ENCODE measurements around the gene RHOBTB3. TPM values are rescaled to one million over a fixed set of nuclear protein-coding genes. Genes with fewer than 3 reads are reported as not detected.

Gene RHOBTB3
- total RNA-seq, 1 experiment from 2014 or later: 6.8 TPM

GRCh38 chr5:95840956-95841705 lies 110.0 kb downstream of the RHOBTB3 start:
- Histone ChIP-seq H2BK12ac (ENCODE audit: insufficient read length, low read depth, low read length) (no peak overlapping the region), H2BK20ac (ENCODE audit: low read depth, low read length, poor library complexity, severe bottlenecking) (no peak overlapping the region), H3K9ac (ENCODE audit: extremely low read depth, insufficient read length, low read length) (no peak overlapping the region), H3K27ac (ENCODE audit: insufficient read length, low read depth, low read length) (no peak overlapping the region), H3K14ac (ENCODE audit: insufficient read depth, low read length) (no peak overlapping the region), H4K91ac (ENCODE audit: insufficient read length, low read depth, low read length) (no peak overlapping the region), H3K56ac (ENCODE audit: insufficient read length, low read depth, low read length) (no peak overlapping the region), H4K5ac (ENCODE audit: insufficient read length, low read depth, low read length) (no peak overlapping the region), H3K23ac (ENCODE audit: insufficient read length, low read depth, low read length) (no peak overlapping the region), H4K8ac (replicated peaks; ENCODE audit: insufficient read length, low read depth, low read length) (no peak overlapping the region), H3K4me1 (ENCODE audit: insufficient read depth, low read length) (no peaks in the 10 kb centered on the region), H3K79me1 (ENCODE audit: insufficient read depth, low read depth, low read length, poor library complexity, severe bottlenecking) (no peaks in the 10 kb centered on the region), H2AFZ (ENCODE audit: low read length) (no peak overlapping the region), H2AK5ac (ENCODE audit: insufficient read length, low read length) (no peak overlapping the region), H3K18ac (ENCODE audit: insufficient read length, low read depth, low read length) (no peak overlapping the region), H3K4ac (ENCODE audit: low read depth, low read length) (no peak overlapping the region), H3T11ph (ENCODE audit: low read length) (no peak overlapping the region), H3K9me3 (ENCODE audit: control insufficient read depth, low read depth, low read length) (no peaks in the 10 kb centered on the region), H2BK15ac (ENCODE audit: low read depth, low read length) (no peak overlapping the region), H2BK120ac (ENCODE audit: low read depth, low read length, poor library complexity, severe bottlenecking) (no peak overlapping the region), H3K4me2 (ENCODE audit: insufficient read depth, insufficient read length, low read length) (no peak overlapping the region), H4K20me1 (ENCODE audit: control insufficient read depth, insufficient read depth, insufficient read length) (no peaks in the 10 kb centered on the region), H3K79me2 (ENCODE audit: insufficient read depth, low read length) (no peaks in the 10 kb centered on the region), H2BK5ac (ENCODE audit: insufficient read length, low read length) (no peak overlapping the region), H3K27me3 (ENCODE audit: insufficient read depth, low read length) (no peaks in the 10 kb centered on the region), H3K23me2 (ENCODE audit: insufficient read length, low read depth, low read length, poor library complexity, severe bottlenecking) (no peaks in the 10 kb centered on the region)
- no peaks in the 10 kb centered on the region for H3K9me3 Mint-ChIP-seq
- H3K4me1 Mint-ChIP-seq: 0 out of 4 replicates have a peak, but pooled peaks cover 0 to 3% of the 10 kb centered on the region in 2 experiments
- H3K27me3 Mint-ChIP-seq (ENCODE audit: low read depth): peaks cover 4% of the 10 kb centered on the region; the same call in 1 of the 2 replicates
- H3K4me3 Mint-ChIP-seq: no peak overlapping the region
- no peak for TF ChIP-seq CTCF (conservative IDR thresholded peaks at IDR 0.05)
- no peak overlapping the region for H3K27ac Mint-ChIP-seq
- no CpG with 5 or more reads among the region's 1 CpG for WGBS (ENCODE audit: extremely low coverage, insufficient read length, low lambda C conversion rate)
- no peak for DNase-seq
- H3K36me3 Mint-ChIP-seq (ENCODE audit: insufficient read depth in 1 of 3, low read depth in 3 of 3): no peaks in the 10 kb centered on the region
